Measurements from ENCODE around the gene ZFX.
A peak's percentile ranks its signal among the peaks of the same experiment; 100 is the strongest.
"Not testable (repeated sequence)": the region's sequence is repeated elsewhere in the genome, so short reads cannot be mapped to it uniquely, and the experiment has no call there.

ZFX gene

GRCh38 chrX:24149351-24150050 lies at the start of gene ZFX:
ZFX (plus strand) TSS chrX:24149729; CDS start chrX:24172743, 23,014 bp downstream.
- peak; percentile 52 to 56 for DNase-seq

- no peak for DNase-seq
These were observed 48.8 kb upstream of the ZFX start for GRCh38 chrX:24100713-24101112.

GRCh38 chrX:24110069-24110468 lies 39.5 kb upstream of the ZFX start:
- no peak for DNase-seq

GRCh38 chrX:24113181-24113580 lies 36.3 kb upstream of the ZFX start:
- no peak for DNase-seq

GRCh38 chrX:24117258-24117657 lies 32.3 kb upstream of the ZFX start:
- no peak for DNase-seq

- no peak for DNase-seq
These were observed 25.2 kb upstream of the ZFX start for GRCh38 chrX:24124244-24124799.

GRCh38 chrX:24125028-24125612 lies 24.4 kb upstream of the ZFX start:
- DNase-seq, result no peak

GRCh38 chrX:24131476-24131875 lies 18.1 kb upstream of the ZFX start:
- no peak for DNase-seq

GRCh38 chrX:24133312-24133711 lies 16.2 kb upstream of the ZFX start:
- DNase-seq, result no peak

- not testable (repeated sequence) for DNase-seq
These were observed 13.8 kb upstream of the ZFX start for GRCh38 chrX:24135768-24136167.

GRCh38 chrX:24137192-24137591 lies 12.3 kb upstream of the ZFX start:
- no peak for DNase-seq

- DNase-seq, result not testable (repeated sequence)
These were observed 5.5 kb upstream of the ZFX start for GRCh38 chrX:24143982-24144381.

- no peak for DNase-seq
These were observed 5.0 kb upstream of the ZFX start for GRCh38 chrX:24144528-24144927.

- no peak for DNase-seq
These were observed 4.0 kb upstream of the ZFX start for GRCh38 chrX:24145303-24146186.

GRCh38 chrX:24146283-24146949 lies 3.1 kb upstream of the ZFX start:
- no peak for DNase-seq

GRCh38 chrX:24147165-24147564 lies 2.4 kb upstream of the ZFX start:
- DNase-seq, result no peak

- DNase-seq, result no peak
These were observed 1.4 kb upstream of the ZFX start for GRCh38 chrX:24148121-24148520.

GRCh38 chrX:24148535-24149350 lies 786 bp upstream of the ZFX start:
- DNase-seq, result peak; percentile 10 to 22

GRCh38 chrX:24150051-24150790 lies 692 bp downstream of the ZFX start:
- peak; percentile 77 to 80 for DNase-seq

- DNase-seq, result no peak
These were observed 1.4 kb downstream of the ZFX start for GRCh38 chrX:24150898-24151297.

- DNase-seq, result no peak
These were observed 2.0 kb downstream of the ZFX start for GRCh38 chrX:24151513-24151912.

All from activated CD4-positive, alpha-beta T cell treated with anti-CD3 and anti-CD28 coated beads, Interleukin-2, amount 50 U/mL, for 48 hours (primary cell).